ENCODE data around the gene SDCCAG8.

Gene SDCCAG8

DNA sequence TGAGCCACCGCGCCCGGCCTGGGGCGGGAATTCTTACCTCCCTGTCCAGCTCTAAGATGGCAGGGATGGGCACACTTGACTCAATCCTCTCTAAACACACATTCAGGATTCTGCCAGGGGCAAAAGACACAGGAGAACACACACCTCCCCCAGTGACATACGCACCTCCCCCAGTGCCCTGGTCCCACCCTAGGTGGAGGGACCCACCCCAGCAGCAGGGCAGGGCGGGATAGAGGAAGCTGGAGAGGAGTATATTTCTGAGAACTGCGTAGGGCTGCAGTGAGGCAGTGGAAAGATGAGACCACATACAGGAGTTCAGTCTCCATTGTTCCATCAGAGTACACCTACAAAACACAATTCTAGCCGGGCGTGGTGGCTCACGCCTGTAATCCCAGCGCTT, 92.5 kb downstream of the SDCCAG8 start:
- Mint-ChIP-seq H3K4me3 (no peak overlapping the region), H3K9me3 (ENCODE audit: low read depth) (no peaks in the 10 kb centered on the region), H3K4me1 (ENCODE audit: low read depth) (peaks cover 4% of the 10 kb centered on the region), H3K27ac (no peak overlapping the region), H3K36me3 (peaks cover 21% of the 10 kb centered on the region), H3K27me3 (no peaks in the 10 kb centered on the region)

DNA sequence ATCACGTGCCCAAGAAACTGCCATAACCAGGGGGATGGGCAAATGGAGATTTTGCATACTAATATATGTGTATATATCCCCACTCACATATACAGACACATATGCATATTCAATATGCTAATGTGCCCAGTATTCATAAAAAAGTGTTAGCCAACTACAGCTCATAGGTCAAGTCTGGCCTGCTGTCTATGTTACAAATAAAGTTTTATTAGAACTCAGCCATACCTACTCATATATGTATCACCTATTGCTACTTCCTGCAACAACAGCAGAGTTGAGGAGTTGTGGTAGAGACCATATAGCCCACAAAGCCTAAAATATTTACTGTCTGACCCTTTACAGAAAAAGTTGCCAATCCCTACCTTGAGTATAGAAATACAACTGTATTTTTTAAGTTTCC, 93.3 kb downstream of the SDCCAG8 start:
- Mint-ChIP-seq H3K27ac (no peak overlapping the region), H3K9me3 (ENCODE audit: low read depth) (no peaks in the 10 kb centered on the region), H3K36me3 (peaks cover 19% of the 10 kb centered on the region), H3K27me3 (no peaks in the 10 kb centered on the region), H3K4me1 (ENCODE audit: low read depth) (peaks cover 10% of the 10 kb centered on the region), H3K4me3 (no peak overlapping the region)

DNA sequence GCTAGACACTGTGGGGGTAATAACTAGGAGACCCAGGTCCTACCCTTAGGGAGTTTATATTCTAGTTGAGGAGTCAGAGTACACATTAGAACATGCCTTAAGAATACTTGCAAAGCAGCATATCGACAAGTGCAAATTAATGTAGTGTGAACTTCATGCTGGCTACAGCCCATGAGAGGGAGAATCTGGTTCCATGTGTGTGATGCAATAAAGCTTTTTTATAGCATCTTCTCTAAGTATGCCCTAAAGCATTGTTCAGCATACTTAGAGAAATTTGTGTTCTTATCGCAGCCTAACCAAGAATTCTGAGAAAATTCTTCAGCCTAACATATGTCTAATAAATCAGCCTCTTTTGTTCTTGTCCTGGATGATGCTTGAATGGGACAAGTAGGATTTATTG, 95.5 kb downstream of the SDCCAG8 start:
- Mint-ChIP-seq H3K9me3 (ENCODE audit: low read depth) (no peaks in the 10 kb centered on the region), H3K27ac (no peak overlapping the region), H3K4me3 (no peak overlapping the region), H3K36me3 (peaks cover 17% of the 10 kb centered on the region), H3K27me3 (no peaks in the 10 kb centered on the region), H3K4me1 (ENCODE audit: low read depth) (peaks cover 18% of the 10 kb centered on the region)

- H3K4me3 Mint-ChIP-seq = peak overlapping the region; percentile 44
- H3K36me3 Mint-ChIP-seq = peaks cover 12% of the 10 kb centered on the region
- no peaks in the 10 kb centered on the region for H3K9me3 Mint-ChIP-seq (ENCODE audit: low read depth)
- no peak overlapping the region for H3K27ac Mint-ChIP-seq
- peaks cover 18% of the 10 kb centered on the region for H3K4me1 Mint-ChIP-seq (ENCODE audit: low read depth)
- no peaks in the 10 kb centered on the region for H3K27me3 Mint-ChIP-seq
These were observed 98.8 kb downstream of the SDCCAG8 start for GRCh38 chr1:243354511-243355153.

DNA sequence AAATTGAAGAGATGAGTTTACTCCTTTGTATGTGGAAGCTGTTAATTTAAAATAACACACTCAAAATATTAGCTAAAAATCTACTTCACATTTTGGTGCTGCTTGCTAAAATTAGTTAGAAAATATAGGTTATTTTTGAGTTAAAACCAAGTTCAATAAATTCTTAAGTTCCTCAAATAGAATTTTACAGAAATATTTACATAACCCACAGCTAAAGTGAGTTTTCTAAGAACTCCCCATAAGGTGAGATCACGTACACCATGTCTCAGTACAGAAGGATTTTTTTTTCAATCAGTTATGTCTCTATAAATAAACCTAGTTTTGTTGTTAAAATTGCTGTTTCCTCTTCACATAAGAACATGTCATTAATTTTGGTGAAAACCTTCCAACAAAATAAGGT, 108.0 kb downstream of the SDCCAG8 start:
- H3K4me3 Mint-ChIP-seq = no peak overlapping the region
- peaks cover 18% of the 10 kb centered on the region for H3K36me3 Mint-ChIP-seq
- H3K27me3 Mint-ChIP-seq = no peaks in the 10 kb centered on the region
- no peaks in the 10 kb centered on the region for H3K9me3 Mint-ChIP-seq (ENCODE audit: low read depth)
- no peak overlapping the region for H3K27ac Mint-ChIP-seq
- H3K4me1 Mint-ChIP-seq (ENCODE audit: low read depth) = no peaks in the 10 kb centered on the region

DNA sequence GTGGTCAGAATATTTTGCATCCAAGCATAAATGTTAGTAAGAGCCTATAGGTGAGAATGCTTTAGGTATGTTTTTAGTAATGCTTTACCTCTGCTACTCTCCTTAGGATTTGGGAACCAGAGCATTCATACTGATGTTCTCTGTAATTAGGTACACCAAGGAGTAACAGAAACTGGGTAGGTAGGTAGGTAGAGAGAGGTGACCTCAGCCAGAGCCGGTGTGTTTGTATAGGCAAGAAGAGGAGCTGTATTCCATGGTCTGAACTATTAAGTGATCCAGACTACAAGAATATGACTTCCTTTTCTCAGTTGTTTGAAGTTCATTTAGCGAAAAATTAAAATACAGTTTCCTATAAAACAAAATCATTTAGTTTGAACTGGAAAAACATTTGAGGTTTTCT, 108.5 kb downstream of the SDCCAG8 start:
- H3K27ac Mint-ChIP-seq = no peak overlapping the region
- H3K4me1 Mint-ChIP-seq (ENCODE audit: low read depth) = no peaks in the 10 kb centered on the region
- H3K9me3 Mint-ChIP-seq (ENCODE audit: low read depth) = no peaks in the 10 kb centered on the region
- no peaks in the 10 kb centered on the region for H3K27me3 Mint-ChIP-seq
- H3K36me3 Mint-ChIP-seq = peaks cover 22% of the 10 kb centered on the region
- no peak overlapping the region for H3K4me3 Mint-ChIP-seq

GRCh38 chr1:243364866-243365265, 109.0 kb downstream of the SDCCAG8 start:
- Mint-ChIP-seq H3K36me3 (peaks cover 25% of the 10 kb centered on the region), H3K9me3 (ENCODE audit: low read depth) (no peaks in the 10 kb centered on the region), H3K4me1 (ENCODE audit: low read depth) (no peaks in the 10 kb centered on the region), H3K4me3 (no peak overlapping the region), H3K27me3 (no peaks in the 10 kb centered on the region), H3K27ac (no peak overlapping the region)

GRCh38 chr1:243367314-243367713, 111.5 kb downstream of the SDCCAG8 start:
- Mint-ChIP-seq H3K9me3 (ENCODE audit: low read depth) (no peaks in the 10 kb centered on the region), H3K4me3 (no peak overlapping the region), H3K36me3 (peaks cover 20% of the 10 kb centered on the region), H3K27ac (no peak overlapping the region), H3K27me3 (no peaks in the 10 kb centered on the region), H3K4me1 (ENCODE audit: low read depth) (no peaks in the 10 kb centered on the region)

DNA sequence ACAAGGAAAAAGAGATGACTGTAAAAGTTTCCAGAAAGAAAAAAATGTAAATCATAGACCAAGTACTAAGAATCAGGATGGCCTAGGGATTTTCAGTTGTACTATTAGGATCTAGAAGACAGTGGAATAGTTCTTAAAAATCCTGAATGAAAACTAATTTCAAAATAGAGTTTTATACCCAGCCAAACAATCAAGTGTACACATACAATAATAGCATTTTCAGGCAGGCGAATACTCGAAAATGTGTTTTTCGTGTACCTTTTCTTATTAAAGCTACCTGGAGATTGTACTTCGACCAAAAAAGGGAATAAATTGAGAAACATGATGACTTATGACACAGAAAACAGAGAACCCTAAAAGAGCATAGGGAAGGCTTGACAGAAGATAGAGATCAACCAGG, 118.6 kb downstream of the SDCCAG8 start:
- Mint-ChIP-seq H3K36me3 (peaks cover 29% of the 10 kb centered on the region), H3K27ac (no peak overlapping the region), H3K9me3 (ENCODE audit: low read depth) (peaks cover 15% of the 10 kb centered on the region), H3K4me1 (ENCODE audit: low read depth) (no peaks in the 10 kb centered on the region), H3K4me3 (no peak overlapping the region), H3K27me3 (no peaks in the 10 kb centered on the region)

DNA sequence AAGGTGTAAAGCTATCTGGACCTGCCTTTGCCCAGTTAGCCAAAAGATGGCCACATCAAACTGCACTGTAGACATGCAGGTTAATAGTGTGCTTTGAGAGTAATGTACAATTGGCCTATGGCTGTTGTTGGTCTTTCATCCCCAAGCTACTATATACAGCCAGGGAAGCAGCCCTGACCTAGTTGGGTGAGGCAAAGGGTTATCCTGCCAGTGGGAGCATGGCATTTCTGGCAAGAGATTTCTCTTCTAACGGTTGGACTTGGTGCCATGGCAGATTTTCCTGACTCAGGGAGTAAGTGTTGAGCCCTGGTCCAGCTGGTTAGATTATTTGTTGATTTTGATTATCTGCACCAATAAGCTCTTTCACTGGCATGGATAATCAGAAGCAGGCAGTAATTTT, 119.8 kb downstream of the SDCCAG8 start:
- Mint-ChIP-seq H3K27ac (no peak overlapping the region), H3K4me3 (no peak overlapping the region), H3K27me3 (no peaks in the 10 kb centered on the region), H3K36me3 (peaks cover 25% of the 10 kb centered on the region), H3K4me1 (ENCODE audit: low read depth) (no peaks in the 10 kb centered on the region), H3K9me3 (ENCODE audit: low read depth) (peaks cover 15% of the 10 kb centered on the region)

DNA sequence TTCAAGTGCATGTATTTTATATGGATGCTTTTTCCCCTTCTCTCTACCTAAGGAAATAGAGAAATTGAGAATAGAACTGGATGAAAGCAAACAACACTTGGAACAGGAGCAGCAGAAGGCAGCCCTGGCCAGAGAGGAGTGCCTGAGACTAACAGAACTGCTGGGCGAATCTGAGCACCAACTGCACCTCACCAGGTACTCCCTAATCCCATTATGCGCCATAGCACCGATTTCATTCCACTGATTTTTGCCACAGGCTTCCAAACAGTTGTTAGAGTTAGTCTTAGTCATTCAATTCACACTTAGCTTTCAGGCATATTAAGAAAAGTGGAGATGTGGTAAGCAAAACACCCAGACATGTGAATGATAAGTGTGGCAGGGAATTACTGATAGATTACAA, 122.8 kb downstream of the SDCCAG8 start:
- Mint-ChIP-seq H3K4me3 (no peak overlapping the region), H3K36me3 (peaks cover 35% of the 10 kb centered on the region), H3K9me3 (ENCODE audit: low read depth) (peaks cover 11% of the 10 kb centered on the region), H3K4me1 (ENCODE audit: low read depth) (no peaks in the 10 kb centered on the region), H3K27ac (no peak overlapping the region), H3K27me3 (no peaks in the 10 kb centered on the region)

DNA sequence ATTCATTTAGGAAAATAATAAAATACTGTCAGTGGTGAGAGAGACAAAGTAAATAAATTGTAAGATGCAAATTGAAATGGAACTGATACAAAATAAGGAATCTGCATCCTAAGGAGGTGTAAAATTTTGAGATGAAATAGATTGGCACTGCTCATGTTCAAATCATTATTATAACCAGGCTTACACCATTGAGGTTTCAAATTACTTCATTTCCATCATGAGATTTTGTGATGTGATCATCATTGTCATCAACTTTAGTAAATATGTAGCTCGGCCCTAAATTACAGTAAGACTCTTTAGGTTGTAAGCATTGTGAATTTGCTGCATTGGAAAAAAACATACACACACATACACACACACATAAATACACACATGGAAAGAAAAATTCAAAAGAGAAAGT, 123.4 kb downstream of the SDCCAG8 start:
- Mint-ChIP-seq H3K4me3 (no peak overlapping the region), H3K36me3 (peaks cover 29% of the 10 kb centered on the region), H3K9me3 (ENCODE audit: low read depth) (peaks cover 6% of the 10 kb centered on the region), H3K27me3 (no peaks in the 10 kb centered on the region), H3K27ac (no peak overlapping the region), H3K4me1 (ENCODE audit: low read depth) (no peaks in the 10 kb centered on the region)

DNA sequence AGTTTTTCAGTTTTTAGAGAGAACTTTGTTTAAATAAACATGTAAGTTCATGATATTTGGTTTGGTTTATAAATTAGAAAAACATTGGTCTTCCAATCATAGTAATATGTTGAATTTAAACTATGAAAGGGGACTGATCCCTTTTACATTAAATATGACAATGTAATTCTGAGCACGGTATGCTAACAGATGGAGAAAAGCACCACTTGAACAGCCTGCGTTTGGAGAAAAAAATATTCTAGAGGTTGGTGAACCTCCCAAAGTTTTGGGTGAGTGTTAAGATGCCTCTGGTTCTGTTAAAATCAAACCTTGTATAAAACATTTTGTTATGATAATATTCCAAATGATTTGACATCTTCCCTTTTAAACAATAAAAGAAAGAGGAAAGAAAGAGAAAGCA, 123.9 kb downstream of the SDCCAG8 start:
- H3K36me3 Mint-ChIP-seq = peaks cover 27% of the 10 kb centered on the region

DNA sequence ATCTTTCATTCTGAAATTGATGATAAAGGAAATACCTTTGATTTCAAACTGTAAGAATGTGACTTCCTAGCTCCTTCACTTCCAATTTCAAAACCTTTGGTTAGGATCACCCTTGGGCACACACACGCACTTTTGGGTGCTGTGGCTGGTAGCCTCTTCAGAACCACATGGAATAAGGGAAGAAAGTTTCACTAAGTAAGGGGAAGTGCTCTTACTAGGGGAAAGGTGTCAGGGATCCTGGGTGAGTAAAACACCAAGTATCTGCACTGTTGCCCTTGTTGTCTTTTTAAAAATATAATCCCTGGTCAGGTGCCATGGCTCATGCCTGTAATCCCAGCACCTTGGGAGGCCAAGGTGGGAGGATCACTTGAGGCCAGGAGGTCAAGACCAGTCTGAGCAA, 132.4 kb downstream of the SDCCAG8 start:
- peaks cover 4% of the 10 kb centered on the region for H3K4me1 Mint-ChIP-seq (ENCODE audit: low read depth)
- no peaks in the 10 kb centered on the region for H3K9me3 Mint-ChIP-seq (ENCODE audit: low read depth)
- no peak overlapping the region for H3K27ac Mint-ChIP-seq
- H3K36me3 Mint-ChIP-seq = peaks cover 10% of the 10 kb centered on the region
- H3K4me3 Mint-ChIP-seq = no peak overlapping the region
- H3K27me3 Mint-ChIP-seq = no peaks in the 10 kb centered on the region

More for the DNA sequence above, 123.9 kb downstream of the SDCCAG8 start:
- no peak overlapping the region for H3K4me3 Mint-ChIP-seq
- peaks cover under 1% of the 10 kb centered on the region for H3K9me3 Mint-ChIP-seq (ENCODE audit: low read depth)
- H3K27ac Mint-ChIP-seq = no peak overlapping the region
- no peaks in the 10 kb centered on the region for H3K27me3 Mint-ChIP-seq
- H3K4me1 Mint-ChIP-seq (ENCODE audit: low read depth) = no peaks in the 10 kb centered on the region

- Mint-ChIP-seq H3K9me3 (ENCODE audit: low read depth) (no peaks in the 10 kb centered on the region), H3K4me3 (no peak overlapping the region), H3K27ac (no peak overlapping the region), H3K36me3 (peaks cover 5% of the 10 kb centered on the region), H3K4me1 (ENCODE audit: low read depth) (peaks cover 4% of the 10 kb centered on the region), H3K27me3 (no peaks in the 10 kb centered on the region)
These were observed 134.4 kb downstream of the SDCCAG8 start for GRCh38 chr1:243390162-243390791.

DNA sequence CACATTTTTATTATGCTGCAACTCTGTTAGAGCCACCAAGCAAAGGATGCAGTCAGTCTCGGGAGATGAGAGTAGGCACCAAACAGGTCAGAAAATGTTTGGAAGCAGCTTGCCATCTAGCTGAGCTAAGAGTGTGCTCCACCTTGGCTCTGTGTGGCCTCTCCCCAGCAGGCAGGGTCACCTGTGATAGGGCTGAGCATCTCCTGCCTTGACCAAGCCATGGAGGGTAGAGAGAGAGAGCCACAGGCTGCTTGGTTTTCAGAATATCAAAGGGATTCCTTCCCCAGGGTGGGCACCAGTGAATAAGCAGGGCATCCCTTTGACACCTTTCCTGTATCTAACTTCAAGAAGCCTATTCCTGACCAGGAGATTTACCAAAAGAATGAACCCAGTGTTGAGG, 135.5 kb downstream of the SDCCAG8 start:
- Mint-ChIP-seq H3K9me3 (ENCODE audit: low read depth) (no peaks in the 10 kb centered on the region), H3K27me3 (no peaks in the 10 kb centered on the region), H3K27ac (no peak overlapping the region), H3K4me3 (no peak overlapping the region), H3K4me1 (ENCODE audit: low read depth) (peaks cover 4% of the 10 kb centered on the region), H3K36me3 (peaks cover 5% of the 10 kb centered on the region)
